Measurements from ENCODE around the gene DNAAF6.
A peak's percentile ranks its signal among the peaks of the same experiment; 100 is the strongest.
"Not testable (repeated sequence)": the region's sequence is repeated elsewhere in the genome, so short reads cannot be mapped to it uniquely, and the experiment has no call there.

Gene DNAAF6

GRCh38 chrX:107205770-107206696, at the start of gene DNAAF6, which contains the start of gene NUP62CL:
Gene DNAAF6 (plus strand): TSS chrX:107206611. CDS start chrX:107212876, 6,265 bp downstream.
Gene NUP62CL (minus strand): TSS chrX:107206433. CDS start chrX:107175146, 31,287 bp downstream.
- peak; percentile 35 for DNase-seq (ENCODE audit: low read depth)
- peak within 1 kb of the TSS; percentile 63 for H3K4me3 ChIP-seq (ENCODE audit: low read length)
- no peak for TF ChIP-seq CTCF (conservative IDR thresholded peaks at IDR 0.05; ENCODE audit: low read depth, low read length)

- not testable (repeated sequence) for DNase-seq (ENCODE audit: low read depth); H3K4me3 ChIP-seq (ENCODE audit: low read length)
Measured at GRCh38 chrX:107157618-107158017, 48.8 kb upstream of the DNAAF6 start.

GRCh38 chrX:107167163-107167921, 39.1 kb upstream of the DNAAF6 start:
- DNase-seq (ENCODE audit: low read depth): no peak
- H3K4me3 ChIP-seq (ENCODE audit: low read length): no peak overlapping the region
- TF ChIP-seq CTCF (conservative IDR thresholded peaks at IDR 0.05; ENCODE audit: low read depth, low read length): no peak

- H3K4me3 ChIP-seq (ENCODE audit: low read length): no peak overlapping the region
- no peak for DNase-seq (ENCODE audit: low read depth)
- TF ChIP-seq CTCF (conservative IDR thresholded peaks at IDR 0.05; ENCODE audit: low read depth, low read length): no peak
Measured at GRCh38 chrX:107168257-107168656, 38.2 kb upstream of the DNAAF6 start.

GRCh38 chrX:107168712-107169111, 37.7 kb upstream of the DNAAF6 start:
- H3K4me3 ChIP-seq (ENCODE audit: low read length): no peak overlapping the region
- no peak for TF ChIP-seq CTCF (conservative IDR thresholded peaks at IDR 0.05; ENCODE audit: low read depth, low read length)
- DNase-seq (ENCODE audit: low read depth): no peak

GRCh38 chrX:107171369-107172102, 34.9 kb upstream of the DNAAF6 start:
- TF ChIP-seq CTCF (conservative IDR thresholded peaks at IDR 0.05; ENCODE audit: low read depth, low read length): no peak
- no peak overlapping the region for H3K4me3 ChIP-seq (ENCODE audit: low read length)
- DNase-seq (ENCODE audit: low read depth): no peak

- no peak overlapping the region for H3K4me3 ChIP-seq (ENCODE audit: low read length)
- TF ChIP-seq CTCF (conservative IDR thresholded peaks at IDR 0.05; ENCODE audit: low read depth, low read length): no peak
- DNase-seq (ENCODE audit: low read depth): no peak
Measured at GRCh38 chrX:107197319-107197718, 9.1 kb upstream of the DNAAF6 start.

GRCh38 chrX:107198074-107198473, 8.3 kb upstream of the DNAAF6 start:
- H3K4me3 ChIP-seq (ENCODE audit: low read length); DNase-seq (ENCODE audit: low read depth): not testable (repeated sequence)

All from retinal pigment epithelial cell (primary cell).